Measurements from ENCODE around the gene TAAR6.

DNA sequence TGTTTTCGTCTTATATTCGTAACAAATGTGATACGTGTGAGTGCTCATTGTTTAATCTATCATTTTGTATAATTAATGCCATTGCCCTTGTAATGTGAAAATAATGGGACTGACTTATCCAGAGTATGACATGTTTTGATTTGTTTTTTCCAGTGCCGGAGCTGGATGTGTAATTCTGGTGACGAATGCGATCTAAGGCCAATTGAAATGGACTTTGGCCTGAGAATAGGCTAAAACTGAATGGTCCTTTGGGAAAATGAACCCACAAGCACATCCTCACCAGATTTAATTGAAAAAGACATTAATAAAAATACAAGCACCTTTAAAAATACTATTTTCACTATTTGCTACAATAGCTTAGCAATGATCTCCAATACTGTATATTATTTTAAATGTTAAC, 26.1 kb downstream of the TAAR6 start:
- TF ChIP-seq, protein P1, sequence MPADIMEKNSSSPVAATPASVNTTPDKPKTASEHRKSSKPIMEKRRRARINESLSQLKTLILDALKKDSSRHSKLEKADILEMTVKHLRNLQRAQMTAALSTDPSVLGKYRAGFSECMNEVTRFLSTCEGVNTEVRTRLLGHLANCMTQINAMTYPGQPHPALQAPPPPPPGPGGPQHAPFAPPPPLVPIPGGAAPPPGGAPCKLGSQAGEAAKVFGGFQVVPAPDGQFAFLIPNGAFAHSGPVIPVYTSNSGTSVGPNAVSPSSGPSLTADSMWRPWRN (IDR thresholded peaks at IDR 0.05; ENCODE audit: low read depth): no peak
- TF ChIP-seq NBN (IDR thresholded peaks at IDR 0.05; ENCODE audit: low read depth) (no peak), SMARCA5 (IDR thresholded peaks at IDR 0.05) (no peak), TCF7L2 (IDR thresholded peaks at IDR 0.05; ENCODE audit: low read depth, low read length) (no peak), POLR2A (conservative IDR thresholded peaks at IDR 0.05) (no peak)
- TF ChIP-seq, protein P2, sequence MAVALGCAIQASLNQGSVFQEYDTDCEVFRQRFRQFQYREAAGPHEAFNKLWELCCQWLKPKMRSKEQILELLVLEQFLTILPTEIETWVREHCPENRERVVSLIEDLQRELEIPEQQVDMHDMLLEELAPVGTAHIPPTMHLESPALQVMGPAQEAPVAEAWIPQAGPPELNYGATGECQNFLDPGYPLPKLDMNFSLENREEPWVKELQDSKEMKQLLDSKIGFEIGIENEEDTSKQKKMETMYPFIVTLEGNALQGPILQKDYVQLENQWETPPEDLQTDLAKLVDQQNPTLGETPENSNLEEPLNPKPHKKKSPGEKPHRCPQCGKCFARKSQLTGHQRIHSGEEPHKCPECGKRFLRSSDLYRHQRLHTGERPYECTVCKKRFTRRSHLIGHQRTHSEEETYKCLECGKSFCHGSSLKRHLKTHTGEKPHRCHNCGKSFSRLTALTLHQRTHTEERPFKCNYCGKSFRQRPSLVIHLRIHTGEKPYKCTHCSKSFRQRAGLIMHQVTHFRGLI (CRISPR knock-in tag; IDR thresholded peaks at IDR 0.05): no peak
- TF ChIP-seq, protein P3, sequence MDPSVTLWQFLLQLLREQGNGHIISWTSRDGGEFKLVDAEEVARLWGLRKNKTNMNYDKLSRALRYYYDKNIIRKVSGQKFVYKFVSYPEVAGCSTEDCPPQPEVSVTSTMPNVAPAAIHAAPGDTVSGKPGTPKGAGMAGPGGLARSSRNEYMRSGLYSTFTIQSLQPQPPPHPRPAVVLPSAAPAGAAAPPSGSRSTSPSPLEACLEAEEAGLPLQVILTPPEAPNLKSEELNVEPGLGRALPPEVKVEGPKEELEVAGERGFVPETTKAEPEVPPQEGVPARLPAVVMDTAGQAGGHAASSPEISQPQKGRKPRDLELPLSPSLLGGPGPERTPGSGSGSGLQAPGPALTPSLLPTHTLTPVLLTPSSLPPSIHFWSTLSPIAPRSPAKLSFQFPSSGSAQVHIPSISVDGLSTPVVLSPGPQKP (CRISPR knock-in tag; IDR thresholded peaks at IDR 0.05): no peak
